ENCODE measurements around the gene RYR1.

DNA sequence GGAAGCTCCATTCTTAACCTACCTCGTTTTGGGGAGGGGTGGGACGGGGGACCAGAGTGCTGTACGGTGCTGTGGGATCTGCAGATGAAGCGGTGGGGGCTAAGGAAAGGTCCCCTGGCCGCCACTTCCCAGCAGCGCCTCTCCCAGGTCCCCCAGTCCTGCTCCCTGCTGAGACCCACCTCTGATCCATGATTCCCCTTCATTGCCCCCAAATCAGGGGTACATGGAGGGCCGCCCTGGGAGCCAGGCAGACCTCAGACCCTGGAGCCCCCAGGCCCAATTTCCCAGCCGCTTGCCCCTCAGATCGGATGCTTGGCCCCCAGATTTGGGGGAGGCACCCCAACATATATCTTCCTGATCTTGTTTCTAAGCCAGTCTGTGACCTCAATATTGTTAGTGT, 34.4 kb upstream of the RYR1 start:
- TF ChIP-seq MAFF (IDR thresholded peaks at IDR 0.05; ENCODE audit: low read depth, low read length) (no peak), POLR2A (IDR thresholded peaks at IDR 0.05; ENCODE audit: insufficient read depth in 1 of 2, low read depth in 2 of 2, low read length in 2 of 2) (no peak), MIER3 (CRISPR knock-in tag; IDR thresholded peaks at IDR 0.05; ENCODE audit: borderline replicate concordance) (no peak), ELF3 (CRISPR knock-in tag; IDR thresholded peaks at IDR 0.05) (no peak), TCF7L2 (IDR thresholded peaks at IDR 0.05; ENCODE audit: low read depth, low read length) (no peak), GZF1 (CRISPR knock-in tag; IDR thresholded peaks at IDR 0.05) (no peak), CHD4 (IDR thresholded peaks at IDR 0.05; ENCODE audit: borderline replicate concordance, low read length) (no peak), BRCA1 (CRISPR knock-in tag; IDR thresholded peaks at IDR 0.05) (no peak), CHD2 (IDR thresholded peaks at IDR 0.05; ENCODE audit: low read depth, low read length) (no peak)
- TF ChIP-seq, protein P1, sequence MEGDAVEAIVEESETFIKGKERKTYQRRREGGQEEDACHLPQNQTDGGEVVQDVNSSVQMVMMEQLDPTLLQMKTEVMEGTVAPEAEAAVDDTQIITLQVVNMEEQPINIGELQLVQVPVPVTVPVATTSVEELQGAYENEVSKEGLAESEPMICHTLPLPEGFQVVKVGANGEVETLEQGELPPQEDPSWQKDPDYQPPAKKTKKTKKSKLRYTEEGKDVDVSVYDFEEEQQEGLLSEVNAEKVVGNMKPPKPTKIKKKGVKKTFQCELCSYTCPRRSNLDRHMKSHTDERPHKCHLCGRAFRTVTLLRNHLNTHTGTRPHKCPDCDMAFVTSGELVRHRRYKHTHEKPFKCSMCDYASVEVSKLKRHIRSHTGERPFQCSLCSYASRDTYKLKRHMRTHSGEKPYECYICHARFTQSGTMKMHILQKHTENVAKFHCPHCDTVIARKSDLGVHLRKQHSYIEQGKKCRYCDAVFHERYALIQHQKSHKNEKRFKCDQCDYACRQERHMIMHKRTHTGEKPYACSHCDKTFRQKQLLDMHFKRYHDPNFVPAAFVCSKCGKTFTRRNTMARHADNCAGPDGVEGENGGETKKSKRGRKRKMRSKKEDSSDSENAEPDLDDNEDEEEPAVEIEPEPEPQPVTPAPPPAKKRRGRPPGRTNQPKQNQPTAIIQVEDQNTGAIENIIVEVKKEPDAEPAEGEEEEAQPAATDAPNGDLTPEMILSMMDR (CRISPR knock-in tag; IDR thresholded peaks at IDR 0.05) = no peak
